ENCODE data around the gene CHD5.

GRCh38 chr1:6109688-6110087 is 70.4 kb downstream of the CHD5 start:
- TF ChIP-seq ZNF138 (CRISPR knock-in tag; conservative IDR thresholded peaks at IDR 0.05) (no peak), ZNF281 (CRISPR knock-in tag; IDR thresholded peaks at IDR 0.05) (no peak), CTCF (IDR thresholded peaks at IDR 0.05) (no peak), ESRRA (CRISPR knock-in tag; IDR thresholded peaks at IDR 0.05; ENCODE audit: borderline replicate concordance) (no peak), E2F5 (CRISPR knock-in tag; IDR thresholded peaks at IDR 0.05) (no peak), ZNF219 (CRISPR knock-in tag; IDR thresholded peaks at IDR 0.05; ENCODE audit: borderline replicate concordance) (no peak)
